HS-5 (cell line): Measurements from ENCODE around the gene ACIN1.
"Not testable (repeated sequence)": the region's sequence is repeated elsewhere in the genome, so short reads cannot be mapped to it uniquely, and the experiment has no call there.

Experiments
- DNase-seq: peaks from one replicate; pipeline ENCODE4 v3.0.0-alpha.2; 2012; ENCODE audit warnings: low read depth

ACIN1 gene

DNA sequence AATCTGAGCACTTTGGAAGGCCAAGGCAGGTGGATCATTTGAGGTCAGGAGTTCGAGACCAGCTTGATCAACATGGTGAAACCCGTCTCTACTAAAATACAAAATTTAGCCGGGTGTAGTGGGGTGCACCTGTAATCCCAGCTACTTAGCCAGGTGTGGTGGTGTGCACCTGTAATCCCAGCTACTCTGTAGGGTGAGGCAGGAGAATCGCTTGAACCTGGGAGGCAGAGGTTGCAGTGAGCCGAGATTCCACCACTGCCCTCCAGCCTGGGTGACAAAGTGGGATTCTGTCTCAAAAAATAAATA lies 81.2 kb downstream of the ACIN1 start:
- not testable (repeated sequence) for DNase-seq

DNA sequence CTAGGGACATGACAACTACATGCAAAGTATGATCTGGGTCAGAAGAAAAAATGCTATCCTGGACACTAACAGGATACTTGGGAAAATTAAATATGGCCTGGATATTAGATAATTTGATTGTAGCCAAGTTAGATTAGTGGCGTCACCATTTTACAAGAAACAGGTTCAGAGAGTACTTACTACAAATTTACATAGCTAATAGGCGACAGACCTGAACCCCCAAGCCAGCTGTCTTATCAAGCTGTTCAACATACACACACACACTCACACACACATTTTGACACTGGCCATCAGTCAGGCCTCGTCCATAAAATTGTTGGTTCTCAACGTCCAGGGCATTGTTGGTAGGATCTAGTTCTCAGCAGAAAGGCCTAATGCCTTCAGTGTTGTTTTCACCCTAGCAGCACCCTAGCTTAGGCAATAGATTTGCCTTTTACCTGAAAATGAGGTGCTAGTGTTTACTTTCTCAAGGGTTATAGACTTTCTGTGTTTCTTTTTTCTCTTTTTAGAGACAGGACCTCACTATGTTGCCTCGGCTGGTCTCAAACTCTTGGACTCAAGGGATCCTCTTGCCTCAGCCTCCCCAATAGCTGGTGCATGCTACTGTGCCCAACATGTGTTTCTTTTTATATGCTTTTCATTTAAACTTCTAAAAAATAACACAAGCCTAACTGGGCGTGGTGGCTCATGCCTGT lies 81.7 kb downstream of the ACIN1 start:
- no peak for DNase-seq

DNA sequence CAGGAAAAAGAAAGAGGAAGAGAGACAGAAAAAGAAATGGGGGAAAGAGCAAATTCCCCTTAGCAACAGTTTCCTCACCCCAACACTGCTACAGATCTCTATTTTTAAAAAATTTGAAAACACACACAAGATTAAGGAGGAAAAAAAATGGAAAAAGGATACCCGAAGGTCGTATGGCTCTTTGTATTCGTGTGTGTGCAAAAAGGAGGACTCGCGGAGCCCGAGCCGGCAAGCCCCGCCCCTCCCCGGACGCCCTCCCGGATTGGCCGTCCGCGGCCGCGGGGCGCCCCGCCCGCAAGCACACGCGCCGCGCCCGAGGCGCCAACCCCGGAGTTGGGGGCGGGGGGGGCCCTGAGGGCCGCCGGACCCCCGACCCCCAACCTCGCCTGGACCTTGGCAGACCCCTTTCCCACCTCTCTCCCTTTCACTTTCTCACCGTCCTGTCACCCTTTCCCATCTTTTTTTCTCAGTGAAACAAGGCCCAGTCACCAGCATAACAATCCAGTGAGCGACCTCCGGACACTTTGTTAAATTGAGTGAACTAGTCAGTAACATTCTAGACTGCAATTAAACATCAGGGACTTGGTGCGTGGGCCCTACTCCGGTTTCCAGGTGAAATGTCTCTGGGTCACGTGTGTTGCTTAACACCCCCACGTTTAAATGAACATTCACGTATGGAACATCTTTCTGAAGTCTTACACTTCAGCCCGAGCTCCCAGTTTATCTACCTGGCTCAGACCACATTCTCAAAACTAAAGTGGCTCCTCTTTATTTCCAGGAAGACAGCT lies 84.8 kb downstream of the ACIN1 start, which contains the start of gene C14orf93:
C14orf93 (minus strand) TSS at position 205 of the 788 bp plus-strand sequence. CDS start 11,120 bp downstream, outside the sequence.
- peak; percentile 32 for DNase-seq

DNA sequence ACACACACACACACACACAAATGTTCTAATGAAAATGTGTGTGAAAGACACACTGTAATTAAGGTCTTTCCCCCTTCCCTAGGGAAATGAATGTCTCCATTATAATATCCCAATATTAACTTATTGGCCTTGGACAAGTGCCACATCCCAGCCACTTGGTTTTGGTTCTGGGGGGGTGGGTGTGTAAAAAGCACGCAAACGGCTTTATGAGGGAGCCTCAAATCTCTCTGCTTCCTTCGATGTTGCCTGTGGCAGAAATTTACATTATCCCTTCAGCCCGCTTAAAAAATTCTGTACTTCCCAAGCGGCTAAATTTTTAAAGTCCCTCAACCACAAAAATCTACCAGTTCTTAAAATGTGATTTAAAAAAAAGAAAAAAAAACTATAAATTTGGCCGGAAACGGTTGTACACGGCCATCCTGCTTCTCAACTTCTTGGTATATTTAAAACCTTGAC lies 85.4 kb downstream of the ACIN1 start:
- DNase-seq = no peak

DNA sequence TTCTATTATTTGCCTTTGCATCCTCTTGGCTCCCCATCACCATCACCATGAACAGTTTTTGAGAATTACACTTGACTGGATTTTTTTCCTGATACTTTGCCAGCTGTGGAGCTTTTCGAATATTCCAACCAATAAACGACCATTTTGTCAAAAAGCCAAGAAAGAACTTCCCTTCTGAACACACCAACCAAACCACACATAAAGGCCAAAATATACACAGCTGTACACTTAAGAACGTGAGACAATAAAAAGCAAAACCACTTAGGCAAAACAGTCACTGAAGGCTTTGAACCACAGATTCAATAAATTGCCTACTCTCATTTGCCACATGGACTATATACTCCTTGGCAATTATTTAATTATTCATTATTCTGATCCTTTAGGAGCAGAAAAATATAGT lies 86.1 kb downstream of the ACIN1 start:
- DNase-seq = no peak
